CD4-positive, alpha-beta T cell treated with Interleukin-15 for 4 hours (primary cell): Measurements from ENCODE around the gene SHH.
A peak's percentile ranks its signal among the peaks of the same experiment; 100 is the strongest.

Experiments
- DNase-seq: peaks from one replicate; pipeline ENCODE4 v3.0.0-alpha.2; 2020; ENCODE audit warnings: low spot score

SHH gene

GRCh38 chr7:155764438-155764793 lies 47.8 kb downstream of the SHH start:
- DNase-seq, result peak; percentile 17

- DNase-seq, result peak; percentile 43
Observed at GRCh38 chr7:155763691-155764437, 48.4 kb downstream of the SHH start.

- DNase-seq, result no peak
Observed at GRCh38 chr7:155763122-155763521, 49.1 kb downstream of the SHH start.

GRCh38 chr7:155762655-155763054 lies 49.6 kb downstream of the SHH start:
- DNase-seq, result no peak

GRCh38 chr7:155762036-155762435 lies 50.2 kb downstream of the SHH start:
- no peak for DNase-seq

GRCh38 chr7:155761162-155761561 lies 51.1 kb downstream of the SHH start:
- DNase-seq, result no peak

- DNase-seq, result no peak
Observed at GRCh38 chr7:155759740-155760430, 52.4 kb downstream of the SHH start.

- no peak for DNase-seq
Observed at GRCh38 chr7:155758348-155758747, 53.9 kb downstream of the SHH start.

GRCh38 chr7:155756322-155756721 lies 55.9 kb downstream of the SHH start:
- no peak for DNase-seq

- no peak for DNase-seq
Observed at GRCh38 chr7:155755026-155755425, 57.2 kb downstream of the SHH start.

GRCh38 chr7:155754165-155754564 lies 58.1 kb downstream of the SHH start:
- DNase-seq, result no peak

GRCh38 chr7:155753446-155753965 lies 58.8 kb downstream of the SHH start:
- no peak for DNase-seq

- no peak for DNase-seq
Observed at GRCh38 chr7:155752756-155753445, 59.4 kb downstream of the SHH start.

- no peak for DNase-seq
Observed at GRCh38 chr7:155751409-155751808, 60.9 kb downstream of the SHH start.

- DNase-seq, result no peak
Observed at GRCh38 chr7:155750255-155751125, 61.8 kb downstream of the SHH start.
